GM12878 (cell line): ENCODE results near the gene PIK3C3. TPM values are rescaled to one million over a fixed set of nuclear protein-coding genes. Genes with fewer than 3 reads are reported as not detected.

Source experiments
- ATAC-seq: fragments of 200-7000 bp; cut with Tn5 transposase; 3 replicates; pipeline ENCODE4 v1.9.1; 2020; ENCODE audit warnings: mild to moderate bottlenecking, moderate library complexity
- BruUV-seq: library from RNA; stranded (reverse); fragments of 400-500 nt; replicated peaks from 2 replicates; lab custom pipeline; 2021; lab: Mats Ljungman, UMichigan
- CTCF ChIA-PET: fragments of 300-600 bp; sonication (Branson Sonifier 250); formaldehyde crosslinking; extraction: SDS; loops from one replicate; lab custom pipeline; 2021; ENCODE audit warnings: inconsistent platforms; lab: Yijun Ruan, JAX
- POLR2A ChIA-PET: fragments of 350-600 bp; formaldehyde crosslinking; extraction: SDS; loops from one replicate; lab custom pipeline; 2021; ENCODE audit warnings: inconsistent platforms; lab: Charles Lee
- RAD21 ChIA-PET: fragments of 300-600 bp; sonication (Branson Sonifier 250); formaldehyde crosslinking; loops from one replicate; lab custom pipeline; 2023; ENCODE audit warnings: antibody characterized with exemption; ENCODE audit not compliant: unreplicated experiment; lab: Charles Lee
- SMC1A ChIA-PET: fragments of 300-600 bp; sonication (Branson Sonifier 250); formaldehyde crosslinking; loops from one replicate; lab custom pipeline; 2023; ENCODE audit not compliant: unreplicated experiment, uncharacterized antibody; lab: Charles Lee
- DNase-seq: peaks from one replicate; pipeline ENCODE4 v3.0.0-alpha.2; 2011; ENCODE audit warnings: low read depth, low spot score
- FAIRE-seq: peaks from 3 replicates; lab custom pipeline; 2011; peaks lifted over from hg19 to GRCh38; lab: Jason Lieb, UNC
- H2AFZ ChIP-seq: 2 replicates; pipeline ENCODE4 v1.6.0; 2011; ENCODE audit warnings: low read depth, low read length, control low read depth; ENCODE audit not compliant: control insufficient read depth
- H3K27ac ChIP-seq: 2 replicates; pipeline ENCODE4 v1.5.1; 2011; ENCODE audit warnings: control low read depth; ENCODE audit not compliant: control insufficient read depth, insufficient read depth
- H3K27me3 ChIP-seq, 2 experiments: replicated peaks in 1 of 2; 2 replicates each; pipeline versions ENCODE4 v1.6.0 to v1.6.1; 2011; ENCODE audit warnings: low read length in 1 of 2; ENCODE audit not compliant: control insufficient read depth in 2 of 2, insufficient read depth in 2 of 2
- H3K36me3 ChIP-seq, 2 experiments: 2 replicates each; pipeline ENCODE4 v1.5.1; 2011; ENCODE audit warnings: low read length in 1 of 2; ENCODE audit not compliant: control insufficient read depth in 2 of 2, insufficient read depth in 2 of 2
- H3K4me1 ChIP-seq: 2 replicates; pipeline ENCODE4 v1.6.1; 2011; ENCODE audit warnings: mild to moderate bottlenecking, low read length, moderate library complexity, mixed read lengths; ENCODE audit not compliant: control insufficient read depth, insufficient read depth
- H3K4me2 ChIP-seq: 2 replicates; pipeline ENCODE4 v1.6.0; 2011; ENCODE audit warnings: control low read depth; ENCODE audit not compliant: control insufficient read depth, insufficient read depth
- H3K4me3 ChIP-seq: fragments of 200-600 bp; sonication (generic); 2 replicates; pipeline ENCODE4 v1.5.1; 2016
- H3K79me2 ChIP-seq: 2 replicates; pipeline ENCODE4 v1.6.0; 2011; ENCODE audit warnings: low read length; ENCODE audit not compliant: control insufficient read depth, insufficient read depth
- H3K9ac ChIP-seq: 2 replicates; pipeline ENCODE4 v1.8.0; 2011; ENCODE audit warnings: low read length, control low read depth, mixed read lengths; ENCODE audit not compliant: control insufficient read depth, insufficient read depth
- H3K9me3 ChIP-seq: replicated peaks from 3 replicates; pipeline ENCODE4 v1.5.1; 2011; ENCODE audit warnings: mild to moderate bottlenecking, low read length; ENCODE audit not compliant: control insufficient read depth, insufficient read depth
- H4K20me1 ChIP-seq: 2 replicates; pipeline ENCODE4 v1.6.0; 2011; ENCODE audit not compliant: control insufficient read depth, insufficient read depth
- ATF3 ChIP-seq: IDR thresholded peaks from 2 replicates; pipeline ENCODE4 v1.6.1; 2011; ENCODE audit warnings: low read depth, mild to moderate bottlenecking, low read length, moderate library complexity, borderline replicate concordance; ENCODE audit errors: extremely low read depth
- BRCA1 ChIP-seq: IDR thresholded peaks from 2 replicates; pipeline ENCODE4 v1.6.1; 2011; ENCODE audit warnings: low read depth, low read length, improper control_type of control experiment
- CBX5 ChIP-seq: sonication (generic); IDR thresholded peaks from 2 replicates; pipeline ENCODE4 v1.6.1; 2016; ENCODE audit warnings: low read depth, moderate library complexity, mild to moderate bottlenecking, inconsistent platforms
- DPF2 ChIP-seq: fragments of 450-650 bp; IDR thresholded peaks from 2 replicates; pipeline ENCODE4 v1.6.1; 2017; ENCODE audit warnings: mild to moderate bottlenecking
- EED ChIP-seq: sonication (generic); IDR thresholded peaks from 2 replicates; pipeline ENCODE4 v1.6.1; 2016; ENCODE audit warnings: antibody characterized with exemption, low read depth
- EP300 ChIP-seq, 2 experiments: fragments of 150-350 bp in 1 of 2; IDR thresholded peaks; 2 replicates each; pipeline ENCODE4 v1.6.1; 2011 to 2012; ENCODE audit warnings: low read depth in 2 of 2, low read length in 2 of 2, borderline replicate concordance in 1 of 2, improper control_type of control experiment in 1 of 2, inconsistent platforms in 1 of 2; ENCODE audit not compliant: control insufficient read depth in 1 of 2
- HDGF ChIP-seq: fragments of 450-650 bp; IDR thresholded peaks from 2 replicates; pipeline ENCODE4 v1.6.1; 2016; ENCODE audit warnings: antibody characterized with exemption
- KAT2A ChIP-seq: conservative IDR thresholded peaks from 2 replicates; pipeline ENCODE4 v1.6.1; 2011; ENCODE audit warnings: low read depth, low read length; ENCODE audit not compliant: control insufficient read depth
- MTA2 ChIP-seq: fragments of 450-650 bp; IDR thresholded peaks from 2 replicates; pipeline ENCODE4 v1.6.1; 2016; ENCODE audit warnings: low read depth, mild to moderate bottlenecking, moderate library complexity
- MXI1 ChIP-seq: fragments of 150-350 bp; IDR thresholded peaks from 2 replicates; pipeline ENCODE4 v1.6.1; 2011; ENCODE audit warnings: low read depth, mild to moderate bottlenecking, inconsistent platforms, low read length, improper control_type of control experiment
- NR2C1 ChIP-seq: fragments of 450-650 bp; IDR thresholded peaks from 2 replicates; pipeline ENCODE4 v1.6.1; 2017; ENCODE audit warnings: antibody characterized with exemption, mild to moderate bottlenecking, moderate library complexity
- RELB ChIP-seq: fragments of 450-650 bp; IDR thresholded peaks from 2 replicates; pipeline ENCODE4 v1.6.1; 2017; ENCODE audit warnings: low read depth, mild to moderate bottlenecking, moderate library complexity
- STAT1 ChIP-seq: fragments of 450-650 bp; conservative IDR thresholded peaks from 2 replicates; pipeline ENCODE4 v1.6.1; 2014; ENCODE audit warnings: antibody characterized with exemption, mild to moderate bottlenecking
- TCF12 ChIP-seq: IDR thresholded peaks from 2 replicates; pipeline ENCODE4 v1.6.1; 2011; ENCODE audit warnings: low read depth, mild to moderate bottlenecking, low read length
- YBX1 ChIP-seq: fragments of 450-650 bp; IDR thresholded peaks from 2 replicates; pipeline ENCODE4 v1.6.1; 2016; ENCODE audit warnings: antibody characterized with exemption
- ZNF207 ChIP-seq: fragments of 450-650 bp; IDR thresholded peaks from 2 replicates; pipeline ENCODE4 v1.6.1; 2014; ENCODE audit warnings: antibody characterized with exemption, mild to moderate bottlenecking, borderline replicate concordance
- ZNF384 ChIP-seq: IDR thresholded peaks from 2 replicates; pipeline ENCODE4 v1.6.1; 2012; ENCODE audit warnings: low read depth, mild to moderate bottlenecking, low read length, improper control_type of control experiment, borderline replicate concordance
- WGBS: methylation state at CpG from one replicate; pipeline ENCODE4 v1.1.6; 2016; ENCODE audit warnings: low lambda C conversion rate; ENCODE audit not compliant: insufficient replicate concordance, insufficient coverage; ENCODE audit errors: missing lambda C conversion rate; 5-methylcytosine and 5-hydroxymethylcytosine counted together
- in situ Hi-C: fragments of 300-500 bp; cut with MboI; formaldehyde crosslinking; loops from 9 replicates; pipeline ENCODE4 v1.14.3; 2018; ENCODE audit warnings: mixed read lengths
- intact Hi-C: fragments of 100-400 bp; cut with micrococcal nuclease; formaldehyde crosslinking; loops from one replicate; pipeline ENCODE4 v1.14.2; 2022; ENCODE audit not compliant: unreplicated experiment
- polyA plus RNA-seq, 11 experiments: library from polyadenylated mRNA; depleted of rRNA in 4 of 11; unstranded in 6 of 11; stranded (reverse) in 5 of 11; fragments of >200 nt; fragmentation: Nextera tagmentation in 4 of 11; fragmentation: Illumina TruSeq in 1 of 11; extraction: Ambion mirVana in 4 of 11; extraction: Trizol in 1 of 11; gene quantifications; 1 replicate in 1 of 11; 2 replicates in 10 of 11; pipeline versions ENCODE4 v1.2.1 to v1.2.3, GENCODE V29; 2011 to 2016; ENCODE audit warnings: inconsistent platforms in 2 of 11, missing spikeins in 2 of 11, low read depth in 1 of 11
- total RNA-seq, 4 experiments: library from RNA; depleted of rRNA in 3 of 4; stranded (reverse); fragments of >200 nt in 3 of 4; fragmentation: Illumina TruSeq in 1 of 4; extraction: Trizol in 1 of 4; gene quantifications; 2 replicates each; pipeline versions ENCODE4 v1.2.1 to v1.2.3, GENCODE V29; 2013 to 2021
- TF ChIP-seq, protein P1 (sequence below): fragments of 450-650 bp; IDR thresholded peaks from 2 replicates; pipeline ENCODE4 v1.6.1; 2017; ENCODE audit warnings: mild to moderate bottlenecking
- TF ChIP-seq, protein P2 (sequence below): IDR thresholded peaks from 2 replicates; pipeline ENCODE4 v1.6.1; 2012; ENCODE audit warnings: low read length, inconsistent platforms

Gene PIK3C3
- total and polyA plus RNA-seq, 10 of the 15 experiments (the other 5 are each of a cell fraction or from before 2014, with no cell fraction given), result 14.4 to 131 (median 32.4) TPM

- TF ChIP-seq KAT2A, result no peak
- no peak for TF ChIP-seq ATF3
- no peak for TF ChIP-seq CBX5
- no peak for TF ChIP-seq YBX1
- no peak for TF ChIP-seq HDGF
- TF ChIP-seq STAT1, result no peak
- TF ChIP-seq BRCA1, result no peak
- TF ChIP-seq, protein P1, sequence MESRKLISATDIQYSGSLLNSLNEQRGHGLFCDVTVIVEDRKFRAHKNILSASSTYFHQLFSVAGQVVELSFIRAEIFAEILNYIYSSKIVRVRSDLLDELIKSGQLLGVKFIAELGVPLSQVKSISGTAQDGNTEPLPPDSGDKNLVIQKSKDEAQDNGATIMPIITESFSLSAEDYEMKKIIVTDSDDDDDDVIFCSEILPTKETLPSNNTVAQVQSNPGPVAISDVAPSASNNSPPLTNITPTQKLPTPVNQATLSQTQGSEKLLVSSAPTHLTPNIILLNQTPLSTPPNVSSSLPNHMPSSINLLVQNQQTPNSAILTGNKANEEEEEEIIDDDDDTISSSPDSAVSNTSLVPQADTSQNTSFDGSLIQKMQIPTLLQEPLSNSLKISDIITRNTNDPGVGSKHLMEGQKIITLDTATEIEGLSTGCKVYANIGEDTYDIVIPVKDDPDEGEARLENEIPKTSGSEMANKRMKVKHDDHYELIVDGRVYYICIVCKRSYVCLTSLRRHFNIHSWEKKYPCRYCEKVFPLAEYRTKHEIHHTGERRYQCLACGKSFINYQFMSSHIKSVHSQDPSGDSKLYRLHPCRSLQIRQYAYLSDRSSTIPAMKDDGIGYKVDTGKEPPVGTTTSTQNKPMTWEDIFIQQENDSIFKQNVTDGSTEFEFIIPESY, result no peak
- no peak for TF ChIP-seq EED
- TF ChIP-seq ZNF207, result no peak
Measured at GRCh38 chr18:41965634-41966255, 10.7 kb downstream of the PIK3C3 start (continued).

DNA sequence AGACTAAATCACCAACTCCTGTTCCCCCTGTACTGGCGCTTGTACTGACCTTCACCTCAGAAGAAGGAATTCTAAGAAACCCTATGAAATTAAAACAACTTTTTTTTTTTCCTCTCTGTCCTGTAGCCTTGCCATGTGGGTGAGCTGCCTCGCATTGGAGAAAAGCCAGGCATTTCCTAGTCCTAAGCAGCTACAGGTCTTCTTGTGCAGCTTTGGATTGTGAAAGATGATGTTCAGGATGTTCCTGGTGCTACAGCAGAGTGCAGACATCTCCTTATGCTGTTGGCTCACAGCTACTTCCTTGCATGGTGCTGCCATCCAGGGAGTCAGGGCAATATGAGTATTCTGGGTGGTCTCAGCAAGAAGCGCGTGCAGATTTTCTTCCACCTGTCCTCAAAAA, 11.9 kb downstream of the PIK3C3 start:
- no peak for ATAC-seq
- intact Hi-C loops, result no loop called here
- H3K4me2 ChIP-seq, result no peak overlapping the region
- RAD21 ChIA-PET, result interaction anchor here (1.2 kb wide), 1 partner anchor 20 kb away, joined by 3 read pairs; no protein-coding TSS in a partner anchor
- H3K36me3 ChIP-seq, result peaks cover 6 to 35% of the 10 kb centered on the region in 2 experiments
- no peak for FAIRE-seq
- no peaks in the 10 kb centered on the region for H3K9me3 ChIP-seq
- no peak overlapping the region for H3K27ac ChIP-seq
- no peaks in the 10 kb centered on the region for H4K20me1 ChIP-seq
- no peaks in the 10 kb centered on the region for H3K4me1 ChIP-seq
- no peak overlapping the region for H3K9ac ChIP-seq
- SMC1A ChIA-PET, result interaction anchor here (0.7 to 1.0 kb wide), 5 partner anchors 13 to 104 kb away, joined by 3 to 5 read pairs (median 3); no protein-coding TSS in a partner anchor
- BruUV-seq, result no TSS peak
- H3K27me3 ChIP-seq, result no peaks in the 10 kb centered on the region
- H3K79me2 ChIP-seq, result peaks cover 33% of the 10 kb centered on the region
- in situ Hi-C loops, result no loop called here
- CTCF ChIA-PET, result interaction anchor here (1.5 to 1.9 kb wide), 2 partner anchors 9 to 15 kb away, joined by 5 read pairs; no protein-coding TSS in a partner anchor
- H2AFZ ChIP-seq, result no peak overlapping the region
- no peak for DNase-seq
- 99% methylated on average over 4 of the region's 4 CpGs for WGBS
- no peak overlapping the region for H3K4me3 ChIP-seq
- POLR2A ChIA-PET, result no interaction called here
- TF ChIP-seq MTA2, result no peak
- TF ChIP-seq MXI1, result no peak
- no peak for TF ChIP-seq ZNF384
- TF ChIP-seq TCF12, result no peak
- TF ChIP-seq EP300 (IDR thresholded peaks at IDR 0.05; ENCODE audit: borderline replicate concordance in 1 of 2, control insufficient read depth in 1 of 2, low read depth in 2 of 2, low read length in 2 of 2), result no peak
- TF ChIP-seq, protein P2, sequence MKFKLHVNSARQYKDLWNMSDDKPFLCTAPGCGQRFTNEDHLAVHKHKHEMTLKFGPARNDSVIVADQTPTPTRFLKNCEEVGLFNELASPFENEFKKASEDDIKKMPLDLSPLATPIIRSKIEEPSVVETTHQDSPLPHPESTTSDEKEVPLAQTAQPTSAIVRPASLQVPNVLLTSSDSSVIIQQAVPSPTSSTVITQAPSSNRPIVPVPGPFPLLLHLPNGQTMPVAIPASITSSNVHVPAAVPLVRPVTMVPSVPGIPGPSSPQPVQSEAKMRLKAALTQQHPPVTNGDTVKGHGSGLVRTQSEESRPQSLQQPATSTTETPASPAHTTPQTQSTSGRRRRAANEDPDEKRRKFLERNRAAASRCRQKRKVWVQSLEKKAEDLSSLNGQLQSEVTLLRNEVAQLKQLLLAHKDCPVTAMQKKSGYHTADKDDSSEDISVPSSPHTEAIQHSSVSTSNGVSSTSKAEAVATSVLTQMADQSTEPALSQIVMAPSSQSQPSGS, result no peak
- TF ChIP-seq RELB, result no peak
- TF ChIP-seq DPF2, result no peak
- no peak for TF ChIP-seq NR2C1
